Memory B cell (primary cell): ENCODE data around the gene CRAT.
A peak's percentile ranks its signal among the peaks of the same experiment; 100 is the strongest.
"Not testable (repeated sequence)": the region's sequence is repeated elsewhere in the genome, so short reads cannot be mapped to it uniquely, and the experiment has no call there.

Experiments used
- ATAC-seq: fragments of 150-1000 bp; cut with Tn5 transposase; 2 replicates; pipeline ENCODE4 v1.10.0; 2021; ENCODE audit warnings: low read depth, mild to moderate bottlenecking, moderate library complexity
- DNase-seq, 2 donors: peaks; one replicate each; pipeline ENCODE4 v3.0.0; 2022; ENCODE audit warnings: low spot score in 2 of 2
- H3K27ac Mint-ChIP-seq: one replicate; pipeline ENCODE4 v1.8.0; 2022; ENCODE audit warnings: mild to moderate bottlenecking, moderate library complexity, mixed read lengths
- H3K27me3 Mint-ChIP-seq: one replicate; pipeline ENCODE4 v1.8.0; 2022; ENCODE audit warnings: mixed read lengths
- H3K36me3 Mint-ChIP-seq: one replicate; pipeline ENCODE4 v1.8.0; 2022; ENCODE audit warnings: mild to moderate bottlenecking, mixed read lengths
- H3K4me1 Mint-ChIP-seq: one replicate; pipeline ENCODE4 v1.8.0; 2022; ENCODE audit warnings: mixed read lengths
- H3K4me3 Mint-ChIP-seq: one replicate; pipeline ENCODE4 v1.8.0; 2022; ENCODE audit warnings: mild to moderate bottlenecking, moderate library complexity, mixed read lengths
- H3K9me3 Mint-ChIP-seq: one replicate; pipeline ENCODE4 v1.8.0; 2022; ENCODE audit warnings: mixed read lengths

The CRAT gene

DNA sequence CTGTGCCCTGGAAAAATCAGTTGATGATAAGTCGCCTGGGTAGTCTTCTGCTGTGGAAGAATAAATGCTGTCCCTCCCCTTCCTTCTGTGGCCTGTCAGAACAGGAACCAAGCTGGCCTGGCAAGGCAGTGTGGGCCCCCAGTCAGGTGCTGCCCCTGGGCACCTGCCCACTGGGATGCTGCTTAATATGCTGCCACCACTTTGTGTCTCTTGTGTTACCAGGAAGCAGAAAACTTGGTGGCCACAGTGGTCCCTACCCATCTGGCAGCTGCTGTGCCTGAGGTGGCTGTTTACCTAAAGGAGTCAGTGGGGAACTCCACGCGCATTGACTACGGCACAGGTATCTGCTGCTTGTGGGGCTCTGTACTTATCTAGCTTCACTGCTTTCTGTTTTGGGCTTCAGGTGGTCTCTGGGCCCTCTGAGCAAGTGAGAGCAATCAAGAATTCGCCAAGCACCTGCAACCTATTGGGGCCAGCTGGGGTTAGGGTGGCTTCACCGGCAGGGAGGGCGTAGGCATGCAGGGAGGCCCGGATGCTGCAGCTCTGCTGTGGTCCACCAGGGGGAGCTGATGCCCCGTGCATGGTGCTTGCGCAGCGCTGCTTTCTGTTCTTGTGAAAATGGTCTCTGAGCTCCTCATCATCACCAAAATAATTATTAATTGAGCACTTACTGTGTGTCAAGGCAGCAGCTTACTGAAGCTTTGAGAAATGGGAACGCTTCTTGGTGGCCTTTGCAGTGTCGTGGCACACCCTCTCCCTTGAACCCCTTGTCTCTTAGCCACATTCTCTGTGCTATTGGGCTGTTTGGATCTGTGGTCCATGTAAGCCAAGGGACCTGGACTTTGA is 20.9 kb upstream of the CRAT start:
- DNase-seq, result peak; percentile 88 to 96
- Mint-ChIP-seq H3K4me1 (peaks cover 6% of the 10 kb centered on the region), H3K4me3 (no peak overlapping the region), H3K27me3 (no peaks in the 10 kb centered on the region), H3K27ac (no peak overlapping the region), H3K36me3 (peaks cover 20% of the 10 kb centered on the region), H3K9me3 (no peaks in the 10 kb centered on the region)
- ATAC-seq, result peak; percentile 99

DNA sequence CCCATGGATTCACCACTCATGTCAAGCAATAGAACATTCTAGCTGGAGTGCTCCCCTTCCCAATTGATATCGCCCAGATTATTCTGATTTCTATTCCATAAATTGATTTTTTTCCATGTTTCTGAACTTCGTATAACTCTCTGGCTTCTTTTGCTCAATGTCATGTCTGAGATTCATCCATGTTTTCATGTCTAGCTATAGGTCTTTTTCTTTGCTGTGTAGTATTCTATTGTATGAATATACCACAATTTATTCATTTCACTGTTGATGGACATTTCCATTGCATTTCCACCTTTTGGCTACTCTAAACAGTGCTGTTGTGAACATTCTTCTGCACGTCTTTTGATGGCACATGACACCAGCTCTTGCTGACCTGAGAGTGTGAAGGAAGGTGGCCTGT is 20.2 kb upstream of the CRAT start:
- H3K4me1 Mint-ChIP-seq, result peaks cover 6% of the 10 kb centered on the region
- no peaks in the 10 kb centered on the region for H3K9me3 Mint-ChIP-seq
- peaks cover 20% of the 10 kb centered on the region for H3K36me3 Mint-ChIP-seq
- H3K27me3 Mint-ChIP-seq, result no peaks in the 10 kb centered on the region
- DNase-seq, result no peak
- ATAC-seq, result no peak
- no peak overlapping the region for H3K27ac Mint-ChIP-seq
- H3K4me3 Mint-ChIP-seq, result no peak overlapping the region

DNA sequence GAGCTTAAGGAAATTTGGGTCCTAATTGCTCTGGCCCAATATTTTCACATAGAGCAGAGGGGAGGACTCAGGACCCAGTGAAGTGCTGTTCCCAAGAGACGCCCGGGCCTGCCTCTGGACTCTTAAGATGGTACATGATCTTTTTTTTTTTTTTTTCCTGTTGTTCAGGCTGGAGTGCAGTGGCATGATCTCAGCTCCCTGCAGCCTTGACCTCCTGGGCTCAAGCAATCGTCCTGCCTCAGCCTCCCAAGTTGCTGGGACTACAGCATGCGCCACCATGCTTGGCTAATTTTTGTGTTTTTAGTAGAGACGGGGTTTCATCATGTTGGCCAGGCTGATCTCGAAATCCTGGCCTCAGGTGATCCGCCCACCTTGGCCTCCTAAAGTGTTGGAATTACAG is 19.7 kb upstream of the CRAT start:
- peaks cover 20% of the 10 kb centered on the region for H3K36me3 Mint-ChIP-seq
- H3K9me3 Mint-ChIP-seq, ATAC-seq, H3K4me1 Mint-ChIP-seq, H3K27me3 Mint-ChIP-seq, DNase-seq, H3K27ac Mint-ChIP-seq, H3K4me3 Mint-ChIP-seq: not testable (repeated sequence)

DNA sequence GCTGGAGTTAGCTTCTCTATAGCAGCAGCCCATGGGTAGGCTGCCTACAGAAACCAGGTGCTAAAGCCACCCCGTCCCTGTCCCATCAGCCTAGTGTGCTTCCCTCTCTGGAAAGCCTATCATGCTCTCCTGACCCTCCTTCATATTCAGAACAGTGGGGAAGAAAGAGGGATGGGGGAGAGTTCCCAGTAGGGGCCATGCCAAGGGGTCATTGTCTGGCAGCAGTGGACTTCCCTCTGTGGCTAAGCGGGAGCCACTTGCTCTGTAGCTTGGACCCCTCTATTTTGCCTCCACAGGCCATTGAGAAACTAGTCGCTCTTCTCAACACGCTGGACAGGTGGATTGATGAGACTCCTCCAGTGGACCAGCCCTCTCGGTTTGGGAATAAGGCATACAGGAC is 18.1 kb upstream of the CRAT start:
- ATAC-seq (no peak), DNase-seq (no peak)
- H3K36me3 Mint-ChIP-seq, result peaks cover 15% of the 10 kb centered on the region
- peaks cover 6% of the 10 kb centered on the region for H3K4me1 Mint-ChIP-seq
- no peaks in the 10 kb centered on the region for H3K27me3 Mint-ChIP-seq
- no peak overlapping the region for H3K4me3 Mint-ChIP-seq
- H3K9me3 Mint-ChIP-seq, result no peaks in the 10 kb centered on the region
- no peak overlapping the region for H3K27ac Mint-ChIP-seq

DNA sequence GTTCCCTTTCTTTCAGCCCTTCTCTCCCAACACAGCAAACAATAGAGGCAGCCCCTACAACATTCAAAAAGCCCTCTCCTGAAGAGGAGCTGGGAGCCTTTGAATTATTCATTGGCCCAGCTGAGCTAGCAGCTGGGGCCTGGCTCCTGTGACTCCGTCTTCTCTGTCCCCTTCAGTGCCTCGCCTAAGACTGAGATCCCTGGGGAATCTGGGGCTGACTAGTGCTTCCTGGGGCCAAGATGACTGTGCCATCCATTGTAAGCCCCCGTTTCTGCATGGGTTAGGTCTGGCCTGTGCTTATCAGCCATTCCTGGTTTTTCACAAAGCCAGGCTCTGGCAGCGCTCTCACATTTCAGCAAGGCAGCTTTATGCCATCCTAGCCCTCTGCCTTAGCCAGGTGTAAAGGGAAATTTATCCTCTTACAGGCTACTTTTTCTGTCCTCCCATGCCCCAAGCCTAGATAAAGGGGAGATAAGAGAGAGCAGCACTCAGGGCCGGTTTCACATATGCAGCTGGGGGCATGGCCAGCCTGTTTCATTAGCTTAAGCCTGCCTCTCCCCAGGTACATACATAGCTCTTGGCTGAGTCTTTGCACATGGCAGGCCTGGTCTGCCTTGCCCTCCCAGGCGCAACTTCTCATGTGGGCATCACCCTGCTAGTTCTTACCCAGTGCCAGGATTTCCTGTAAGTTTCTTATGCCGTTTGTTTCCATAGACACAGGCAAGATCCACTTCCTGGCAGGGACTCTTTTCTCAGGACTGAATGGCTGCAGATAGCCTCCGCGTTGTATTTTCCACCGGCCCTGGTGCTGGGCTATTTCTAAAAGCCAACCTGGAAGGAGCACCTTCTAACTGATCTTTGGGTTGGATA is 16.4 kb upstream of the CRAT start:
- Mint-ChIP-seq H3K27me3 (no peaks in the 10 kb centered on the region), H3K4me1 (peaks cover 5% of the 10 kb centered on the region), H3K27ac (no peak overlapping the region), H3K4me3 (no peak overlapping the region), H3K9me3 (no peaks in the 10 kb centered on the region), H3K36me3 (peaks cover 17% of the 10 kb centered on the region)
- DNase-seq, result no peak
- ATAC-seq, result no peak

DNA sequence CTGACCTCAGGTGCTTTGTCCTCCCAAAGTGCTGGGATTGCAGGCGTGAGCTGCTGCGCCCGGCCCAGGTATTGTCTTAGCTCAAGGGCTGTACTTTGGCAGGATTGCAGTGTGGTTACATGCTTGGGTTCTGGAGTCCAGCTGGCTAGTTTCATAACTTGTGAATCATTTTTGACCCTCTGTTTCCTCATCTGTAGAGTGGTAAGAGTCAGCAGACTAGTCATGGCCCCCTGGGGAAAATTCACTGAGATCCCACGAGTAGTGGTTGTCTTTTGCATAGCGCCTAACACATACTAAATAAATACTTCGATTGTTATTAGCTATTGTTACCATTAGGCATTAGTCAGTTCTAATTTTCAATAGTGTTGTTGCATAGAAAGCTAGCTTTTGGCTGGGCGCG is 14.9 kb upstream of the CRAT start:
- peaks cover 16% of the 10 kb centered on the region for H3K36me3 Mint-ChIP-seq
- no peak for ATAC-seq
- H3K4me3 Mint-ChIP-seq, result no peak overlapping the region
- H3K9me3 Mint-ChIP-seq, result no peaks in the 10 kb centered on the region
- no peaks in the 10 kb centered on the region for H3K27me3 Mint-ChIP-seq
- H3K4me1 Mint-ChIP-seq, result peaks cover 4% of the 10 kb centered on the region
- no peak overlapping the region for H3K27ac Mint-ChIP-seq
- DNase-seq, result no peak

DNA sequence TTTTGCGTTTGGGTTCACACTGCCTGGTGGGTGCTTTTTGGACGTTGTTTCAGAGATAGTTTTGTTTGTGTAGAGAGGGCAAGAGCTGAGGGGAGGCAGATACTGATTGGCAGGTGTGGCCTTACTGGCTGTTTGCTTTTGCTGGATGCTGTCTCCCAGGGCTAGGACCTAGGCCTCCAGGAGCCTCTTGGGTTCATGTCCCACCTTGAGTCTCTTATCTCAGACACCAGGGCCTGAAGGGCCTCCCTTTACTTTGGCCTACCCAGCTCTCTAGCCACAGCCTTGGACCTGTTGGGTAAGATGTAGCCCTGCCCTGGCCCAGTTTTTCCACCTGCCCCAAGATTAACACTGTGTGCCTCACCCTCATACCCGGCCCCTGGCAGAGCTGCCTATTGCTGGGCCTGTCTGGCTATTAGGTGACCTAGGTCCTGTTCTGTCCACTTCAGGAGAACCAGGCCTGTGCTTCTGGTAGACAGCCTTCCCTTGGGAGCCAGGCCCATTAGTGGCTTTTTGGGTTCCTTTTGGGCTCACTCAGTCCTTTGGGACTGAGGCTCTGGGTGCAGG is 14.0 kb upstream of the CRAT start:
- Mint-ChIP-seq H3K27ac (no peak overlapping the region), H3K4me3 (no peak overlapping the region), H3K27me3 (no peaks in the 10 kb centered on the region), H3K4me1 (peaks cover 4% of the 10 kb centered on the region), H3K36me3 (peaks cover 16% of the 10 kb centered on the region), H3K9me3 (no peaks in the 10 kb centered on the region)
- ATAC-seq (no peak), DNase-seq (no peak)

DNA sequence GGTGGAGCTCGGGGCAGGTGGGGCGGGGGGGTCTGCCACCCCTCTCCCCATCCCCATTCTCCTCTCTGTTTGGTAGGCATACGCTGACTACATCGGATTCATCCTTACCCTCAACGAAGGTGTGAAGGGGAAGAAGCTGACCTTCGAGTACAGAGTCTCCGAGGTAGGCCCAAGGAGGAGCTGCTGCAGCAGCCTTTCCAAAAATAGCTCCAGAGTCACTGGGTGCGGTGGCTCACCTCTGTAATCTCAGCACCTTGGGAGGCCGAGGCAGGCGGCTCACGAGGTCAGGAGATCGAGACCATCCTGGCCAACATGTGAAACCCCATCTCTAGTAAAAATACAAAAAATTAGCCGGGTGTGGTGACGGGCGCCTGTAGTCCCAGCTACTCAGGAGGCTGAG is 12.4 kb upstream of the CRAT start:
- not testable (repeated sequence) for DNase-seq, H3K9me3 Mint-ChIP-seq, ATAC-seq, H3K27me3 Mint-ChIP-seq, H3K4me1 Mint-ChIP-seq, H3K4me3 Mint-ChIP-seq, H3K27ac Mint-ChIP-seq
- peaks cover 12% of the 10 kb centered on the region for H3K36me3 Mint-ChIP-seq

DNA sequence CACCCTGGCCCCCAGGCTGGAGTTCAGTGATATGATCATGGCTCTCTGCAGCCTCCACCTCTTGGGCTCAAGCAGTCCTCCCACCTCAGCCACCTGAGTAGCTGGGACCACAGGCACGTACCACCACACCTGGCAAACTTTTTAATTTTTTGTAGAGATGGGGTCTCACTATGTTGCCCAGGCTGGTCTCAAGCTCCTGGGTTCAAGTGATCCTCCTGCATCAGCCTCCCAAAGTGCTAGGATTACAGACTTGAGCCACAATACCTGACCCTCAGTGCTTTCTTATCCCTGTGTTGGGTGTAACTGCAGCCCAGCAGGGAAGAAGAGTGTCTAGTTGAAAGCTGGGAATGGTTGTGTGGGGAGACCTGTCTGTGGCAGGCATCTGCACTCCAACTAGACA is 11.5 kb upstream of the CRAT start:
- H3K36me3 Mint-ChIP-seq, result peaks cover 8% of the 10 kb centered on the region
- H3K4me1 Mint-ChIP-seq, result peaks cover 4% of the 10 kb centered on the region
- no peaks in the 10 kb centered on the region for H3K27me3 Mint-ChIP-seq
- no peak overlapping the region for H3K27ac Mint-ChIP-seq
- no peak for DNase-seq
- ATAC-seq, result no peak
- no peak overlapping the region for H3K4me3 Mint-ChIP-seq
- H3K9me3 Mint-ChIP-seq, result no peaks in the 10 kb centered on the region

DNA sequence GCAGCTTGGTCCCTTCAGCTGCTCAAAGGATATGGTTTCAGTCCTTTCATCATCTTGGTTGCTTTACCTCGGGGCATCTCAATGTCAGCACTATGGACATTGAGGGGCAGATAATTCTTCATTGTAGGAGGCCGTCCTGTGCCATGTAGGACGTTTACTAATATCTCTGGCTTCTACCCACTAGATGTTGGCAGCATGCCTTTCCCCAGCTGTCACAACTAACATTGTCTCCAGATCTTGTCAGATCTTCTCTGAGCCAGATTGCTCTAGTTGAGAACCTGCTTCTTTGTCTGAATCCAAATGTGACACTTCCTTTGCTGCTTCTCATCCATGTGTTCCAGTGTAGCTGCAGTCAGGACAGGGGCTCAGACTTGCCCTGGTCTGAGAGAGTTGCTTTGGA is 10.9 kb upstream of the CRAT start:
- no peak overlapping the region for H3K4me3 Mint-ChIP-seq
- no peak for ATAC-seq
- peaks cover 4% of the 10 kb centered on the region for H3K4me1 Mint-ChIP-seq
- no peaks in the 10 kb centered on the region for H3K27me3 Mint-ChIP-seq
- H3K9me3 Mint-ChIP-seq, result no peaks in the 10 kb centered on the region
- H3K27ac Mint-ChIP-seq, result no peak overlapping the region
- no peak for DNase-seq
- H3K36me3 Mint-ChIP-seq, result peaks cover 8% of the 10 kb centered on the region

DNA sequence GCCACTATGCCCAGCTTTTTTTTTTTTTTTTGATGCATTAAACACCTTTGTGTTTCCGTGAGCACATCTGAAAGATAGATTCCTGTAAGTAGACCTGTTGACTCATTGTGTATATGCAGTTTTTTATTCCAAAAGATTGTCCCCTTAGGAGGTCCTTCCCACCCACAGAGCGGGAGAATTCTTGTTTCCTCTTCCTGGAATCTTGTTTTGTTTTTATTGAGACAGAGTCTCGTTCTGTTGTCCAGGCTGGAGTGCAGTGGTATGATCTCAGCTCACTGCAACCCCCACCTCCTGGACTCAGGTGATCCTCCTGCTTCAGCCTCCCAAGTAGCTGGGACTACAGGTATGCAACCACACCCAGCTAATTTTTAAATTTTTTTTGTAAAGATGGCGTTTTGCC is 8.2 kb upstream of the CRAT start:
- H3K36me3 Mint-ChIP-seq, result peaks cover 8% of the 10 kb centered on the region
- H3K9me3 Mint-ChIP-seq, result no peaks in the 10 kb centered on the region
- H3K27ac Mint-ChIP-seq, result no peak overlapping the region
- no peak overlapping the region for H3K4me3 Mint-ChIP-seq
- peaks cover 4% of the 10 kb centered on the region for H3K4me1 Mint-ChIP-seq
- ATAC-seq (no peak), DNase-seq (no peak)
- H3K27me3 Mint-ChIP-seq, result no peaks in the 10 kb centered on the region

DNA sequence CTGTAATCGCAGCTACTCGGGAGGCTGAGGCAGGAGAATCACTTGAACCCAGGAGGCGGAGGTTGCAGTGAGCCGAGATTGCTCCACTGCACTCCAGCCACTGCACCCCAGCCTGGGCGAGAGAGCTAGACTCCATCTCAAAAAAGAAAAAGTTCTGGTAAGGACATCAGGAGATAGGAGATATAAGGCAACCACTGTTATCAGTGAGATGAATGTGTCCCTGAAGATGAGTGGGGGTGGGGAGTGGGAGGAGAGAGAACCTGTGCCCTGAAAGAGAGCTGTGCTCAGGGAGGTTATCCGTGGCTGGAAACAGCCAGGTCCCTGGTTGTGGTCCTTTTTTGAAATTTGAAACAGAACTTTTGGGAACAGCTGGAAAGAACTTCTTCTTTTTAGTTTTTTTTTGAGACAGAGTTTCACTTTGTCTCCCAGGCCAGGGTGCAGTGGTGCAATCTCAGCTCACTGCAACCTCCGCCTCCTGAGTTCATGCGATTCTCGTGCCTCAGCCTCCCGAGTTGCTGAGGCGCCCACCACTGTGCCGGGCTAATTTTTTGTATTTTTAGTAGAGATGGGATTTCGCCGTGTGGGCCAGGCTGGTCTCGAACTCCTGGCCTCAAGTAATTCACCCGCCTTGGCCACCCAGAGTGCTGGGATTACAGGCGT is 3.2 kb upstream of the CRAT start:
- peaks cover 10% of the 10 kb centered on the region for H3K4me1 Mint-ChIP-seq
- H3K27me3 Mint-ChIP-seq, result no peaks in the 10 kb centered on the region
- DNase-seq, result no peak
- H3K9me3 Mint-ChIP-seq, result no peaks in the 10 kb centered on the region
- no peaks in the 10 kb centered on the region for H3K36me3 Mint-ChIP-seq
- H3K27ac Mint-ChIP-seq, result no peak overlapping the region
- ATAC-seq, result no peak
- no peak overlapping the region for H3K4me3 Mint-ChIP-seq

DNA sequence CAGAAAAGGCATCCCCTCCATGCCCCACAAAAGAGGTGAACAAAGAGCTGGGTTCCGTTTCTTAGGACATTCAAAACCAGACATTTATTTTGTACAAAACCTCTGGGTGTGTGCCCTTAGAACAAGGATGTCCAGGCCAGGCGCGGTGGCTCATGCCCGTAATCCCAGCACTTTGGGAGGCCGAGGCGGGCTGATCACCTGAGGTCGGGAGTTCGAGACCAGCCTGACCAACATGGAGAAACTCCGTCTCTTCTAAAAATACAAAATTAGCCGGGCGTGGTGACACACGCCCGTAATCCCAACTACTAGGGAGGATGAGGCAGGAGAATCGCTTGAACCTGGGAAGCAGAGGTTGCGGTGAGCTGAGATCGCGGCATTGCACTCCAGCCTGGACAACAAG is 1.9 kb upstream of the CRAT start:
- not testable (repeated sequence) for H3K4me1 Mint-ChIP-seq, DNase-seq, ATAC-seq, H3K27ac Mint-ChIP-seq, H3K36me3 Mint-ChIP-seq, H3K27me3 Mint-ChIP-seq, H3K9me3 Mint-ChIP-seq
- H3K4me3 Mint-ChIP-seq, result peak overlapping the region; percentile 92
